HUDEP-2 (cell line): ENCODE data around the gene SLF2.

Experiments
- DNase-seq, 76 experiments: peaks; one replicate each; lab custom pipeline; 2025; ENCODE audit not compliant: unreplicated experiment in 76 of 76; lab: John Stamatoyannopoulos, UW

Gene SLF2

GRCh38 chr10:101011517-101012423 is 99.0 kb downstream of the SLF2 start:
- peak in 14 of 76 experiments; percentile 6 to 48 (median 16) for DNase-seq

GRCh38 chr10:101012525-101013364 is 100.0 kb downstream of the SLF2 start:
- peak in 72 of 76 experiments; percentile 27 to 90 (median 70) for DNase-seq

- no peak for DNase-seq
Measured at GRCh38 chr10:101013365-101013825, 100.6 kb downstream of the SLF2 start.

- DNase-seq: peak in 62 of 76 experiments; percentile 10 to 78 (median 54)
Measured at GRCh38 chr10:101014230-101014884, 101.6 kb downstream of the SLF2 start.
